Upper lobe of right lung (tissue), 1 donor: ENCODE measurements around the gene SOX18. TPM values are rescaled to one million over a fixed set of nuclear protein-coding genes. Genes with fewer than 3 reads are reported as not detected.

ENCODE experiments used
- ATAC-seq: fragments of 200-7000 bp; cut with Tn5 transposase; one replicate; pipeline ENCODE4 v1.9.1; 2020; ENCODE audit warnings: mild to moderate bottlenecking, moderate library complexity
- DNase-seq: peaks from one replicate; pipeline ENCODE4 v3.0.0-alpha.2; 2020
- H3K27ac ChIP-seq: fragments of 200-600 bp; one replicate; pipeline ENCODE4 v1.8.0; 2022
- H3K27me3 ChIP-seq: fragments of 200-600 bp; one replicate; pipeline ENCODE4 v1.8.0; 2022; ENCODE audit warnings: mild to moderate bottlenecking
- H3K36me3 ChIP-seq: fragments of 200-600 bp; one replicate; pipeline ENCODE4 v1.8.0; 2022
- H3K4me1 ChIP-seq: fragments of 200-600 bp; one replicate; pipeline ENCODE4 v1.8.0; 2022
- H3K4me3 ChIP-seq: fragments of 200-600 bp; one replicate; pipeline ENCODE4 v1.8.0; 2022; ENCODE audit warnings: mild to moderate bottlenecking
- H3K9me3 ChIP-seq: fragments of 200-600 bp; one replicate; pipeline ENCODE4 v1.8.0; 2022
- CTCF ChIP-seq: fragments of 200-600 bp; IDR thresholded peaks from one replicate; pipeline ENCODE4 v1.8.0; 2022; ENCODE audit warnings: antibody characterized with exemption
- intact Hi-C: fragments of 100-400 bp; cut with DNase I; formaldehyde crosslinking; loops from one replicate; pipeline ENCODE4 v1.11.0; 2022
- total RNA-seq: library from RNA; stranded (reverse); fragmentation: NEBNext Ultra II Directional; extraction: Animal tissue kit (Norgen Biotek cat#: 25700); gene quantifications from one replicate; pipeline ENCODE4 v1.2.1, GENCODE V29; 2021
- donor health status: DM: no; HTN: yes; CAD: no; lungs with severe emphysema.

The SOX18 gene
- total RNA-seq, 1 donor from 2014 or later = 135 TPM

DNA sequence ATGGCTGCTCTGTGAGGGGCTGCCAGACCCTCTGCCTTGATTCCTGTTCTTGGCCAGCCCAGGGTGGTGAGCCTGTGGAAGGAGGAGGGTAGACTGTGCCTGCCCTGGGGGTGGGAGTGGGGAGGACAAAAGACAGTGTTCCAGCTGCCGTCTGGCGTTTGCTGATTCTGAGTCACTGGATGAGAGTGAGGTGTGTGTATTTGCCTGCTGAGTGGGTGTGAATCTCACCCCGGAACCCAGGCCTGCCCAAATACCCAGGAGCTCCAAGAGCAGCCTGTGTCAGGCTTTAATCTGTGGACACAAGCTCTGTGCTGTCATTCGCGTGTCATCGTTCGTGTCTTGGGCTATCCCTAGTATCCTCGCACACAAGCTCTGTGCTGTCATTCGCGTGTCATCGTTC lies 37.4 kb upstream of the SOX18 start:
- Histone ChIP-seq H3K27me3 (peaks cover 32% of the 10 kb centered on the region), H3K4me1 (peaks cover 17% of the 10 kb centered on the region), H3K4me3 (no peak overlapping the region), H3K36me3 (no peaks in the 10 kb centered on the region), H3K27ac (no peak overlapping the region), H3K9me3 (no peaks in the 10 kb centered on the region)
- no peak for TF ChIP-seq CTCF
- DNase-seq (no peak), ATAC-seq (no peak)
- intact Hi-C loops = no loop called here

DNA sequence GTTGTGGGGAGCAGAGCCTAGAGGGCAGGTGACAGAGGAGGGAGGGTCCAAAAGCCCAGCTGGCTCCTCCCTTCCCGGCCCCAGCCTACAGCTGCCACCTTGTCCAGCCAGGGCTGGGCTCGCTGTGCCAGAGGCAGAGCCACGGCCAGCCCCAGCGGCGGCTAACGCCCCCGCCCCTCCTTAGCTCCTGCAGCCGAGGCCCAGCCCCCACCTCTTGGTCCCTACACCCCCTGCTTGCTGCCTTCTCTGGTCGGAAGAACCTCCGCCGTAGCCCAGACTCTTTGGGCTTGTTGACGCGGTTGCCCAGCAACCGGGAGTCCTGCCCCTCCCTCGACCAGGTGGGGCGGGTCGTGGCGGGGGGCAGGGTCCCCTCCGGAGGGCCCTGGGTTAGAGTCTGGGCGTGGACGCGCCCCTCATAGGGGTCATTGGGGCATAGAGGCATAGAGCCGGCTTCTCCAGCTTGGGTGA lies 35.3 kb upstream of the SOX18 start:
- H3K27me3 ChIP-seq = peaks cover 32% of the 10 kb centered on the region
- peaks cover 17% of the 10 kb centered on the region for H3K4me1 ChIP-seq
- no peak overlapping the region for H3K4me3 ChIP-seq
- no peaks in the 10 kb centered on the region for H3K36me3 ChIP-seq
- DNase-seq (no peak), ATAC-seq (no peak)
- no peak overlapping the region for H3K27ac ChIP-seq
- H3K9me3 ChIP-seq = no peaks in the 10 kb centered on the region
- no peak for TF ChIP-seq CTCF
- intact Hi-C loops = no loop called here

- intact Hi-C loops = no loop called here
- ATAC-seq = no peak
- no peak for TF ChIP-seq CTCF
These were observed 34.6 kb upstream of the SOX18 start, which contains the start of gene LKAAEAR1 for GRCh38 chr20:64083804-64084684. Gene LKAAEAR1 (minus strand): TSS chr20:64084398. CDS start chr20:64084219, 179 bp downstream.

GRCh38 chr20:64083378-64083803 lies 34.0 kb upstream of the SOX18 start:
- Histone ChIP-seq H3K9me3 (no peaks in the 10 kb centered on the region), H3K4me3 (peak overlapping the region; percentile 50), H3K4me1 (peaks cover 27% of the 10 kb centered on the region), H3K27me3 (peaks cover 32% of the 10 kb centered on the region), H3K36me3 (no peaks in the 10 kb centered on the region), H3K27ac (no peak overlapping the region)
- ATAC-seq (peak; percentile 57), DNase-seq (peak; percentile 89)
- intact Hi-C loops = no loop called here
- TF ChIP-seq CTCF = peak; percentile 63

More at GRCh38 chr20:64083804-64084684, 34.6 kb upstream of the SOX18 start, which contains the start of gene LKAAEAR1:
- H3K27me3 ChIP-seq = peaks cover 32% of the 10 kb centered on the region
- H3K27ac ChIP-seq = no peak within 1 kb of the TSS
- peaks cover 21% of the 10 kb centered on the region for H3K4me1 ChIP-seq
- no peaks in the 10 kb centered on the region for H3K9me3 ChIP-seq
- no peaks in the 10 kb centered on the region for H3K36me3 ChIP-seq
- H3K4me3 ChIP-seq = peak within 1 kb of the TSS; percentile 50
- DNase-seq = no peak

GRCh38 chr20:64082820-64083377 lies 33.5 kb upstream of the SOX18 start:
- Histone ChIP-seq H3K4me3 (peak overlapping the region; percentile 50), H3K9me3 (no peaks in the 10 kb centered on the region), H3K36me3 (no peaks in the 10 kb centered on the region), H3K27ac (no peak overlapping the region), H3K4me1 (peaks cover 31% of the 10 kb centered on the region), H3K27me3 (peaks cover 31% of the 10 kb centered on the region)
- no peak for TF ChIP-seq CTCF
- intact Hi-C loops = no loop called here
- DNase-seq (no peak), ATAC-seq (no peak)
